ENCODE results near the gene TMOD2.
A peak's percentile ranks its signal among the peaks of the same experiment; 100 is the strongest.

Gene TMOD2

GRCh38 chr15:51803965-51804364 is 52.6 kb downstream of the TMOD2 start:
- Histone ChIP-seq H3K9me3 (ENCODE audit: control insufficient read depth, low read depth, low read length) (no peaks in the 10 kb centered on the region), H3K9ac (ENCODE audit: low read length) (no peak overlapping the region), H3K4me1 (ENCODE audit: control insufficient read depth, low read depth, low read length) (no peaks in the 10 kb centered on the region), H3K27ac (ENCODE audit: low read length) (no peak overlapping the region), H3K36me3 (ENCODE audit: control insufficient read depth, low read depth, low read length) (no peaks in the 10 kb centered on the region), H3K27me3 (ENCODE audit: control insufficient read depth, insufficient read depth, low read length) (no peaks in the 10 kb centered on the region), H3K4me3 (ENCODE audit: low read length) (no peak overlapping the region)

- Histone ChIP-seq H3K27ac (ENCODE audit: low read length) (no peak overlapping the region), H3K4me1 (ENCODE audit: control insufficient read depth, low read depth, low read length) (no peaks in the 10 kb centered on the region), H3K9me3 (ENCODE audit: control insufficient read depth, low read depth, low read length) (no peaks in the 10 kb centered on the region), H3K36me3 (ENCODE audit: control insufficient read depth, low read depth, low read length) (no peaks in the 10 kb centered on the region), H3K4me3 (ENCODE audit: low read length) (no peak overlapping the region), H3K27me3 (ENCODE audit: control insufficient read depth, insufficient read depth, low read length) (no peaks in the 10 kb centered on the region), H3K9ac (ENCODE audit: low read length) (no peak overlapping the region)
These were observed 54.7 kb downstream of the TMOD2 start for GRCh38 chr15:51806123-51806522.

- H3K9ac ChIP-seq (ENCODE audit: low read length): no peak overlapping the region
- no peaks in the 10 kb centered on the region for H3K36me3 ChIP-seq (ENCODE audit: control insufficient read depth, low read depth, low read length)
- H3K9me3 ChIP-seq (ENCODE audit: control insufficient read depth, low read depth, low read length): no peaks in the 10 kb centered on the region
- no peak overlapping the region for H3K4me3 ChIP-seq (ENCODE audit: low read length)
- H3K4me1 ChIP-seq (ENCODE audit: control insufficient read depth, low read depth, low read length): no peaks in the 10 kb centered on the region
- H3K27me3 ChIP-seq (ENCODE audit: control insufficient read depth, insufficient read depth, low read length): no peaks in the 10 kb centered on the region
- H3K27ac ChIP-seq (ENCODE audit: low read length): no peak overlapping the region
These were observed 58.1 kb downstream of the TMOD2 start for GRCh38 chr15:51809457-51809856.

- Histone ChIP-seq H3K4me3 (ENCODE audit: low read length) (no peak overlapping the region), H3K27ac (ENCODE audit: low read length) (no peak overlapping the region), H3K27me3 (ENCODE audit: control insufficient read depth, insufficient read depth, low read length) (no peaks in the 10 kb centered on the region), H3K4me1 (ENCODE audit: control insufficient read depth, low read depth, low read length) (no peaks in the 10 kb centered on the region), H3K9ac (ENCODE audit: low read length) (no peak overlapping the region), H3K36me3 (ENCODE audit: control insufficient read depth, low read depth, low read length) (no peaks in the 10 kb centered on the region), H3K9me3 (ENCODE audit: control insufficient read depth, low read depth, low read length) (no peaks in the 10 kb centered on the region)
These were observed 61.2 kb downstream of the TMOD2 start for GRCh38 chr15:51812598-51812997.

- Histone ChIP-seq H3K9ac (ENCODE audit: low read length) (no peak overlapping the region), H3K9me3 (ENCODE audit: control insufficient read depth, low read depth, low read length) (no peaks in the 10 kb centered on the region), H3K27me3 (ENCODE audit: control insufficient read depth, insufficient read depth, low read length) (no peaks in the 10 kb centered on the region)
These were observed 63.2 kb downstream of the TMOD2 start for GRCh38 chr15:51814606-51815005.

GRCh38 chr15:51816611-51817010 is 65.2 kb downstream of the TMOD2 start:
- no peaks in the 10 kb centered on the region for H3K27me3 ChIP-seq (ENCODE audit: control insufficient read depth, insufficient read depth, low read length)
- no peaks in the 10 kb centered on the region for H3K36me3 ChIP-seq (ENCODE audit: control insufficient read depth, low read depth, low read length)
- H3K9me3 ChIP-seq (ENCODE audit: control insufficient read depth, low read depth, low read length): no peaks in the 10 kb centered on the region
- H3K4me1 ChIP-seq (ENCODE audit: control insufficient read depth, low read depth, low read length): peaks cover 6% of the 10 kb centered on the region
- H3K27ac ChIP-seq (ENCODE audit: low read length): no peak overlapping the region
- H3K4me3 ChIP-seq (ENCODE audit: low read length): no peak overlapping the region
- H3K9ac ChIP-seq (ENCODE audit: low read length): no peak overlapping the region

More at GRCh38 chr15:51814606-51815005, 63.2 kb downstream of the TMOD2 start:
- peaks cover 6% of the 10 kb centered on the region for H3K4me1 ChIP-seq (ENCODE audit: control insufficient read depth, low read depth, low read length)
- H3K36me3 ChIP-seq (ENCODE audit: control insufficient read depth, low read depth, low read length): no peaks in the 10 kb centered on the region
- H3K4me3 ChIP-seq (ENCODE audit: low read length): no peak overlapping the region
- no peak overlapping the region for H3K27ac ChIP-seq (ENCODE audit: low read length)

GRCh38 chr15:51818150-51818549 is 66.8 kb downstream of the TMOD2 start:
- no peaks in the 10 kb centered on the region for H3K36me3 ChIP-seq (ENCODE audit: control insufficient read depth, low read depth, low read length)
- no peaks in the 10 kb centered on the region for H3K9me3 ChIP-seq (ENCODE audit: control insufficient read depth, low read depth, low read length)
- H3K4me1 ChIP-seq (ENCODE audit: control insufficient read depth, low read depth, low read length): peaks cover 6% of the 10 kb centered on the region
- no peak overlapping the region for H3K4me3 ChIP-seq (ENCODE audit: low read length)
- no peak overlapping the region for H3K9ac ChIP-seq (ENCODE audit: low read length)
- H3K27ac ChIP-seq (ENCODE audit: low read length): no peak overlapping the region
- H3K27me3 ChIP-seq (ENCODE audit: control insufficient read depth, insufficient read depth, low read length): no peaks in the 10 kb centered on the region

- Histone ChIP-seq H3K4me3 (ENCODE audit: low read length) (no peak overlapping the region), H3K27me3 (ENCODE audit: control insufficient read depth, insufficient read depth, low read length) (no peaks in the 10 kb centered on the region), H3K9ac (ENCODE audit: low read length) (no peak overlapping the region)
These were observed 74.3 kb downstream of the TMOD2 start for GRCh38 chr15:51825698-51826097.

GRCh38 chr15:51828621-51829375 is 77.4 kb downstream of the TMOD2 start:
- Histone ChIP-seq H3K36me3 (ENCODE audit: control insufficient read depth, low read depth, low read length) (no peaks in the 10 kb centered on the region), H3K27ac (ENCODE audit: low read length) (no peak overlapping the region), H3K9ac (ENCODE audit: low read length) (no peak overlapping the region), H3K27me3 (ENCODE audit: control insufficient read depth, insufficient read depth, low read length) (no peaks in the 10 kb centered on the region), H3K4me3 (ENCODE audit: low read length) (peak overlapping the region; percentile 69), H3K4me1 (ENCODE audit: control insufficient read depth, low read depth, low read length) (peaks cover 5% of the 10 kb centered on the region), H3K9me3 (ENCODE audit: control insufficient read depth, low read depth, low read length) (no peaks in the 10 kb centered on the region)

More at GRCh38 chr15:51825698-51826097, 74.3 kb downstream of the TMOD2 start:
- Histone ChIP-seq H3K36me3 (ENCODE audit: control insufficient read depth, low read depth, low read length) (no peaks in the 10 kb centered on the region), H3K4me1 (ENCODE audit: control insufficient read depth, low read depth, low read length) (peaks cover 2% of the 10 kb centered on the region), H3K27ac (ENCODE audit: low read length) (no peak overlapping the region), H3K9me3 (ENCODE audit: control insufficient read depth, low read depth, low read length) (no peaks in the 10 kb centered on the region)

- Histone ChIP-seq H3K27me3 (ENCODE audit: control insufficient read depth, insufficient read depth, low read length) (no peaks in the 10 kb centered on the region), H3K4me3 (ENCODE audit: low read length) (peak within 1 kb of the TSS; percentile 69), H3K9me3 (ENCODE audit: control insufficient read depth, low read depth, low read length) (no peaks in the 10 kb centered on the region), H3K9ac (ENCODE audit: low read length) (peak within 1 kb of the TSS; percentile 70), H3K27ac (ENCODE audit: low read length) (no peak within 1 kb of the TSS), H3K36me3 (ENCODE audit: control insufficient read depth, low read depth, low read length) (no peaks in the 10 kb centered on the region), H3K4me1 (ENCODE audit: control insufficient read depth, low read depth, low read length) (peaks cover 5% of the 10 kb centered on the region)
These were observed 78.2 kb downstream of the TMOD2 start, which contains the start of gene TMOD3 for GRCh38 chr15:51829376-51830275. TMOD3 (plus strand) TSS chr15:51829653; CDS start chr15:51862885, 33,232 bp downstream.

GRCh38 chr15:51830276-51830806 is 78.9 kb downstream of the TMOD2 start:
- no peaks in the 10 kb centered on the region for H3K36me3 ChIP-seq (ENCODE audit: control insufficient read depth, low read depth, low read length)
- H3K9me3 ChIP-seq (ENCODE audit: control insufficient read depth, low read depth, low read length): no peaks in the 10 kb centered on the region
- H3K27me3 ChIP-seq (ENCODE audit: control insufficient read depth, insufficient read depth, low read length): no peaks in the 10 kb centered on the region
- H3K9ac ChIP-seq (ENCODE audit: low read length): peak overlapping the region; percentile 70
- H3K4me1 ChIP-seq (ENCODE audit: control insufficient read depth, low read depth, low read length): peaks cover 8% of the 10 kb centered on the region
- H3K27ac ChIP-seq (ENCODE audit: low read length): no peak overlapping the region
- peak overlapping the region; percentile 69 for H3K4me3 ChIP-seq (ENCODE audit: low read length)

Measured in iPS-18a (cell line).